Gastrocnemius medialis (tissue), 4 donors: ENCODE results near the gene KCND3.

ENCODE experiments used
- POLR2A ChIP-seq, 2 donors: fragments of 450-650 bp; IDR thresholded peaks; one replicate each; pipeline ENCODE4 v1.6.1; 2017; ENCODE audit warnings: antibody characterized with exemption in 2 of 2, mild to moderate bottlenecking in 2 of 2, moderate library complexity in 2 of 2
- TF ChIP-seq, protein P1 (sequence below), 5 experiments: fragments of 450-650 bp in 3 of 5; fragments of 200-600 bp in 2 of 5; sonication (generic) in 2 of 5; IDR thresholded peaks in 4 of 5; conservative IDR thresholded peaks in 1 of 5; 1 replicate in 4 of 5; 2 replicates in 1 of 5; pipeline ENCODE4 v1.5.1; 2016 to 2019; ENCODE audit warnings: antibody characterized with exemption in 5 of 5, mild to moderate bottlenecking in 3 of 5, moderate library complexity in 3 of 5

DNA sequence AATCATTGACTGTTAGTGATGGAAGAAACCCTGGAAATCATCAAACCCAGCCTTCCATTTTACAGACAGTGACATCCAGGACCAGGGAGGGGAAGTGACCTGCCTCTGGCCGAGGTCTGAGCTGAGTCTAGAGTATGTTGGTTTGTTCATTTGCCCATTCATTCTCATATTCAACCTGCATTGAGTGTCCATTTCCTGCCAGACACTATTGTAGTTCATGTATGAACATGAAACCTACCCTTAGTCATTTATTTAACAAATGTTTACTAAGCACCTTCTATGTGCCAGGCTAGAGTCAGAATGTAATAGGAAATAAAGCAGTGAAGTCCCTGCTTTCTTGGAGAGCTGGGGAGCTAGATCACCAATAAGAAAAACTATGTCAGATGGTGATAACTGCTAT, 51.3 kb downstream of the KCND3 start:
- TF ChIP-seq, protein P1, sequence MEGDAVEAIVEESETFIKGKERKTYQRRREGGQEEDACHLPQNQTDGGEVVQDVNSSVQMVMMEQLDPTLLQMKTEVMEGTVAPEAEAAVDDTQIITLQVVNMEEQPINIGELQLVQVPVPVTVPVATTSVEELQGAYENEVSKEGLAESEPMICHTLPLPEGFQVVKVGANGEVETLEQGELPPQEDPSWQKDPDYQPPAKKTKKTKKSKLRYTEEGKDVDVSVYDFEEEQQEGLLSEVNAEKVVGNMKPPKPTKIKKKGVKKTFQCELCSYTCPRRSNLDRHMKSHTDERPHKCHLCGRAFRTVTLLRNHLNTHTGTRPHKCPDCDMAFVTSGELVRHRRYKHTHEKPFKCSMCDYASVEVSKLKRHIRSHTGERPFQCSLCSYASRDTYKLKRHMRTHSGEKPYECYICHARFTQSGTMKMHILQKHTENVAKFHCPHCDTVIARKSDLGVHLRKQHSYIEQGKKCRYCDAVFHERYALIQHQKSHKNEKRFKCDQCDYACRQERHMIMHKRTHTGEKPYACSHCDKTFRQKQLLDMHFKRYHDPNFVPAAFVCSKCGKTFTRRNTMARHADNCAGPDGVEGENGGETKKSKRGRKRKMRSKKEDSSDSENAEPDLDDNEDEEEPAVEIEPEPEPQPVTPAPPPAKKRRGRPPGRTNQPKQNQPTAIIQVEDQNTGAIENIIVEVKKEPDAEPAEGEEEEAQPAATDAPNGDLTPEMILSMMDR (IDR thresholded peaks at IDR 0.05 in 4 of 5, conservative IDR thresholded peaks at IDR 0.05 in 1 of 5) = no peak
- TF ChIP-seq POLR2A (IDR thresholded peaks at IDR 0.05) = no peak
